HEK293 (cell line): ENCODE results near the gene CDH22.

Experiments
- CTCF ChIA-PET: fragments of 350-600 bp; formaldehyde crosslinking; extraction: SDS; loops from one replicate; lab custom pipeline; 2021; ENCODE audit warnings: antibody characterized with exemption; lab: Yijun Ruan, JAX
- POLR2A ChIA-PET: fragments of 300-600 bp; formaldehyde crosslinking; extraction: SDS; loops from one replicate; lab custom pipeline; 2020; ENCODE audit warnings: antibody characterized with exemption, inconsistent platforms; lab: Yijun Ruan, JAX
- H3K27ac ChIP-seq: fragments of 200-500 bp; sonication (Bioruptor generic); 2 replicates; pipeline ENCODE4 v1.5.1; 2014; ENCODE audit warnings: low read depth, low read length, control low read depth, inconsistent platforms; ENCODE audit errors: extremely low read depth
- H3K36me3 ChIP-seq, 2 experiments: fragments of 200-500 bp in 1 of 2; sonication (Bioruptor generic) in 1 of 2; 1 replicate in 1 of 2; 2 replicates in 1 of 2; pipeline ENCODE4 v1.5.1; 2014 to 2017; ENCODE audit warnings: inconsistent platforms in 2 of 2, low read length in 2 of 2; ENCODE audit not compliant: control insufficient read depth in 2 of 2, insufficient read depth in 1 of 2
- H3K4me1 ChIP-seq: fragments of 200-500 bp; sonication (Bioruptor generic); 2 replicates; pipeline ENCODE4 v1.5.1; 2014; ENCODE audit warnings: mild to moderate bottlenecking, low read length, inconsistent platforms; ENCODE audit not compliant: control insufficient read depth, insufficient read depth
- H3K4me3 ChIP-seq: 2 replicates; pipeline ENCODE4 v1.5.1; 2011; ENCODE audit warnings: low read depth, mild to moderate bottlenecking, control low read depth, low read length, moderate library complexity
- H3K9me3 ChIP-seq: fragments of 200-500 bp; sonication (Bioruptor generic); 2 replicates; pipeline ENCODE4 v1.5.1; 2014; ENCODE audit warnings: low read depth, low read length, inconsistent platforms; ENCODE audit not compliant: control insufficient read depth, insufficient read depth
- BCL11A ChIP-seq: fragments of 450-650 bp; formaldehyde crosslinking; IDR thresholded peaks from 2 replicates; pipeline ENCODE4 v1.5.1; 2016; ENCODE audit warnings: low read depth, missing biosample characterization, missing genetic modification characterization
- HOXD13 ChIP-seq: sonication (generic); formaldehyde crosslinking; IDR thresholded peaks from 2 replicates; pipeline ENCODE4 v1.8.0; 2022; ENCODE audit warnings: missing genetic modification reagents, borderline replicate concordance
- KLF10 ChIP-seq: fragments of 450-650 bp; IDR thresholded peaks from 2 replicates; pipeline ENCODE4 v1.5.1; 2018; ENCODE audit warnings: missing biosample characterization, mild to moderate bottlenecking, missing genetic modification characterization
- KLF8 ChIP-seq: fragments of 450-650 bp; formaldehyde crosslinking; IDR thresholded peaks from 2 replicates; pipeline ENCODE4 v1.5.1; 2016; ENCODE audit warnings: missing biosample characterization, missing genetic modification characterization
- MEIS1 ChIP-seq: sonication (generic); formaldehyde crosslinking; IDR thresholded peaks from 2 replicates; pipeline ENCODE4 v1.8.1; 2022; ENCODE audit warnings: missing genetic modification reagents, mild to moderate bottlenecking, borderline replicate concordance
- PRDM1 ChIP-seq: fragments of 450-650 bp; formaldehyde crosslinking; IDR thresholded peaks from 2 replicates; pipeline ENCODE4; 2016; ENCODE audit warnings: missing biosample characterization, missing genetic modification characterization
- TRIM28 ChIP-seq: IDR thresholded peaks from 2 replicates; pipeline ENCODE4 v1.6.1; 2011; ENCODE audit warnings: low read length, control low read depth, borderline replicate concordance
- ZBTB7A ChIP-seq: fragments of 450-650 bp; formaldehyde crosslinking; IDR thresholded peaks from 2 replicates; pipeline ENCODE4 v1.5.1; 2016; ENCODE audit warnings: low read depth, missing biosample characterization, missing genetic modification characterization
- ZIC2 ChIP-seq: fragments of 450-650 bp; formaldehyde crosslinking; IDR thresholded peaks from 2 replicates; pipeline ENCODE4 v1.5.1; 2016; ENCODE audit warnings: missing biosample characterization, missing genetic modification characterization
- ZNF114 ChIP-seq: fragments of 450-650 bp; formaldehyde crosslinking; IDR thresholded peaks from 2 replicates; pipeline ENCODE4 v1.5.0; 2017; ENCODE audit warnings: missing biosample characterization, missing genetic modification characterization
- ZNF140 ChIP-seq: fragments of 450-650 bp; formaldehyde crosslinking; IDR thresholded peaks from 2 replicates; pipeline ENCODE4 v1.5.1; 2016; ENCODE audit warnings: missing biosample characterization, missing genetic modification characterization
- ZNF16 ChIP-seq: fragments of 450-650 bp; formaldehyde crosslinking; IDR thresholded peaks from 2 replicates; pipeline ENCODE4 v1.5.1; 2016; ENCODE audit warnings: low read depth, missing biosample characterization, missing genetic modification characterization
- ZNF2 ChIP-seq: fragments of 450-650 bp; formaldehyde crosslinking; IDR thresholded peaks from 2 replicates; pipeline ENCODE4 v1.5.1; 2016; ENCODE audit warnings: missing biosample characterization, missing genetic modification characterization
- ZNF23 ChIP-seq: fragments of 450-650 bp; formaldehyde crosslinking; IDR thresholded peaks from 2 replicates; pipeline ENCODE4 v1.5.1; 2016; ENCODE audit warnings: missing biosample characterization, missing genetic modification characterization, borderline replicate concordance
- ZNF423 ChIP-seq: fragments of 450-650 bp; formaldehyde crosslinking; IDR thresholded peaks from 2 replicates; pipeline ENCODE4 v1.5.1; 2016; ENCODE audit warnings: missing biosample characterization, missing genetic modification characterization
- ZNF629 ChIP-seq: fragments of 450-650 bp; formaldehyde crosslinking; IDR thresholded peaks from 2 replicates; pipeline ENCODE4 v1.5.1; 2017; ENCODE audit warnings: missing biosample characterization, missing genetic modification characterization
- ZNF791 ChIP-seq: fragments of 450-650 bp; formaldehyde crosslinking; IDR thresholded peaks from 2 replicates; pipeline ENCODE4 v1.5.1; 2016; ENCODE audit warnings: missing biosample characterization, missing genetic modification characterization
- TF ChIP-seq, protein P1 (sequence below): fragments of 450-650 bp; formaldehyde crosslinking; IDR thresholded peaks from 2 replicates; pipeline ENCODE4 v1.5.1; 2016; ENCODE audit warnings: missing biosample characterization, missing genetic modification characterization
- TF ChIP-seq, protein P2 (sequence below): fragments of 450-650 bp; formaldehyde crosslinking; IDR thresholded peaks from 2 replicates; pipeline ENCODE4 v1.5.1; 2016; ENCODE audit warnings: missing biosample characterization, missing genetic modification characterization
- TF ChIP-seq, protein P3 (sequence below): fragments of 450-650 bp; formaldehyde crosslinking; IDR thresholded peaks from 2 replicates; pipeline ENCODE4 v1.5.1; 2016; ENCODE audit warnings: missing biosample characterization, missing genetic modification characterization
- TF ChIP-seq, protein P4 (sequence below): fragments of 450-650 bp; IDR thresholded peaks from 2 replicates; pipeline ENCODE4 v1.5.1; 2018; ENCODE audit warnings: missing biosample characterization, missing genetic modification characterization
- TF ChIP-seq, protein P5 (sequence below): fragments of 450-650 bp; formaldehyde crosslinking; IDR thresholded peaks from 2 replicates; pipeline ENCODE4 v1.5.1; 2016; ENCODE audit warnings: missing biosample characterization, missing genetic modification characterization, low read depth

The CDH22 gene

DNA sequence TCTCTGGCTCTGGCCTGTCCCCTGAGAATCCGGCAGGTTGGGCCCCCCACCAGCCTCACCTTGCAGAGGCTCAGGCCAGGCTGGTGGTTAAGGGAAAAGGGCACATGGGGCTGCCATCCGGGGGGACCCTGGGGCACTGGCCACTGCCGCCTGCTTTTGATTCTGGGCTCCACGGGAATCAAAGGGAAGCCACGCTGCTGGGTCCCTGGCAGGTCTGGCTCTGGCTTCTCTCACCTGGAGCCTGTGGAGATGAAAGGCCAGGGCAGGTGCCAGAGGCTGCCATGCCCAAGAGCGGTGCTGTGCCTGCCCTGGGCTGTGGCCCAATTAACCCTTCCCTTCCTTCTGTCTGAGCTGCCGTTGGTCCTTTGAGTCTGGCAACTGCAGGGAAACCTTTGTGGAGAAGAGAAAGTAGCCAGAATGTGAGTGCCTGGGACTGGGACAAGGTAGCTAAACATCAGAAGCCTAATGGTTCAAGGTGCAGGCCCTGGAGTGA lies 9.4 kb upstream of the CDH22 start (continued):
- TF ChIP-seq ZNF16 (tag by site-specific recombination) (no peak), PRDM1 (no peak), TRIM28 (no peak)
- TF ChIP-seq, protein P1, sequence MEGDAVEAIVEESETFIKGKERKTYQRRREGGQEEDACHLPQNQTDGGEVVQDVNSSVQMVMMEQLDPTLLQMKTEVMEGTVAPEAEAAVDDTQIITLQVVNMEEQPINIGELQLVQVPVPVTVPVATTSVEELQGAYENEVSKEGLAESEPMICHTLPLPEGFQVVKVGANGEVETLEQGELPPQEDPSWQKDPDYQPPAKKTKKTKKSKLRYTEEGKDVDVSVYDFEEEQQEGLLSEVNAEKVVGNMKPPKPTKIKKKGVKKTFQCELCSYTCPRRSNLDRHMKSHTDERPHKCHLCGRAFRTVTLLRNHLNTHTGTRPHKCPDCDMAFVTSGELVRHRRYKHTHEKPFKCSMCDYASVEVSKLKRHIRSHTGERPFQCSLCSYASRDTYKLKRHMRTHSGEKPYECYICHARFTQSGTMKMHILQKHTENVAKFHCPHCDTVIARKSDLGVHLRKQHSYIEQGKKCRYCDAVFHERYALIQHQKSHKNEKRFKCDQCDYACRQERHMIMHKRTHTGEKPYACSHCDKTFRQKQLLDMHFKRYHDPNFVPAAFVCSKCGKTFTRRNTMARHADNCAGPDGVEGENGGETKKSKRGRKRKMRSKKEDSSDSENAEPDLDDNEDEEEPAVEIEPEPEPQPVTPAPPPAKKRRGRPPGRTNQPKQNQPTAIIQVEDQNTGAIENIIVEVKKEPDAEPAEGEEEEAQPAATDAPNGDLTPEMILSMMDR: no peak

DNA sequence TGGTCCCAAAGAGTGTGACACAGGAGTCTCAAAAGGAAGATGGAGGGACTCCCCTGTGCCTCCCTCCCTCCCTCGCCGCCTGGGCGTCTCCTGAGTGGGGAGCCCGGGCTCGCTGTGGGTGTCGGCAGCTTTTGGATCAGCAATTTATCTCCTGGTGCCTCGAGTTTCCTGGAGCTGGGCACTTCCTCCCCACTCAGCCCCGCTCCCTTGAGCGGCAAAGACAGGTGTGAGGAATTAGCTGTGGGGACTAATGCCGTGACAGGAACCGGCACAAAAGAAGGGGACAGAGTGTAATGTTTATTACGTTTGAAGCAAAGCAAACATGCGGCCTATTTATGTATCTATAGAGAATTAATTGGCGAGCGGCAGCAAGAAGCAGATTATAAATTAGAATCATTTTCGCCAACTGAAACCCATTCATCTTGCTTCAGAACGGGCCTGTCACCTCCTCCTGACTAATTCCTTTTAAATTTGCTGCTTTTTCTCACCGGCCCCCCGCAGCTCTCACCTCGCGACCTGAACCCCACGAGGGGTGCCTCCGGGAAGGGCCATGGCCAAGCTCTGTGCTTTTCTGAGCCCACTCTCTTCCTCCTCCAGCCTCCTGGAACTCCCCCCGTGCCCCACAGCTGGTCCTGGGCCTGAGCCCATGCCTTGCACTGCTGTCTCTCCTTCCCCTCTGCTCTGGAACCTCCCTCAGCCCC lies 8.8 kb upstream of the CDH22 start:
- H3K4me1 ChIP-seq: no peaks in the 10 kb centered on the region
- TF ChIP-seq, protein P2, sequence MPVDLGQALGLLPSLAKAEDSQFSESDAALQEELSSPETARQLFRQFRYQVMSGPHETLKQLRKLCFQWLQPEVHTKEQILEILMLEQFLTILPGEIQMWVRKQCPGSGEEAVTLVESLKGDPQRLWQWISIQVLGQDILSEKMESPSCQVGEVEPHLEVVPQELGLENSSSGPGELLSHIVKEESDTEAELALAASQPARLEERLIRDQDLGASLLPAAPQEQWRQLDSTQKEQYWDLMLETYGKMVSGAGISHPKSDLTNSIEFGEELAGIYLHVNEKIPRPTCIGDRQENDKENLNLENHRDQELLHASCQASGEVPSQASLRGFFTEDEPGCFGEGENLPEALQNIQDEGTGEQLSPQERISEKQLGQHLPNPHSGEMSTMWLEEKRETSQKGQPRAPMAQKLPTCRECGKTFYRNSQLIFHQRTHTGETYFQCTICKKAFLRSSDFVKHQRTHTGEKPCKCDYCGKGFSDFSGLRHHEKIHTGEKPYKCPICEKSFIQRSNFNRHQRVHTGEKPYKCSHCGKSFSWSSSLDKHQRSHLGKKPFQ (tag by site-specific recombination): no peak
- TF ChIP-seq ZBTB7A (tag by site-specific recombination) (no peak), ZNF629 (tag by site-specific recombination) (no peak), ZNF791 (tag by site-specific recombination) (no peak)
- no peak overlapping the region for H3K4me3 ChIP-seq
- no peak overlapping the region for H3K27ac ChIP-seq
- no peaks in the 10 kb centered on the region for H3K36me3 ChIP-seq
- ChIA-PET POLR2A (no interaction called here), CTCF (interaction anchor here (0.5 to 1.8 kb wide), 6 partner anchors 10 to 185 kb away, joined by 3 to 4 read pairs (median 4); no protein-coding TSS in a partner anchor)
- H3K9me3 ChIP-seq: no peaks in the 10 kb centered on the region

DNA sequence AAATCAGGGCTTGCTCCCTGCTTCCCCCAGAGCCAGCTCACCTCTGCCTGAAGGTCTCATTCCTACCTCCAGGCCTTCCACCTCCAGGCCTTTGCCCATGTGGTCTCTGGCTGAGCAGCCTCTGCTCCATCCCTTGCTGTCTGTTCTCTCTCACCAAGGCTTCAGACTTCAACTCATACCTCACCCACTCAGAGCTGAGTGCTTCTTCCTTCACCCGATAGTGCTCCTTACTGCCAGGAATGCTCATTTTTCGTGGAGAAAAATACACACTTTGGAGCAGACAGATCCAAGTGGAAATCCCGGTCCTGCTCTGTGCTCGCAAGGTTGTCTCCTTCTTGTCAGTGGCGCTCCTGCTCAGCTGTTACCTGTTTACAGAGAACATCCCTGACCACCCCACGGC lies 7.0 kb upstream of the CDH22 start:
- no peak overlapping the region for H3K27ac ChIP-seq
- ChIA-PET POLR2A (no interaction called here), CTCF (interaction anchor here (1.7 kb wide), 1 partner anchor 8 kb away, joined by 4 read pairs; no protein-coding TSS in a partner anchor)
- H3K4me1 ChIP-seq: no peaks in the 10 kb centered on the region
- no peaks in the 10 kb centered on the region for H3K9me3 ChIP-seq
- H3K36me3 ChIP-seq: no peaks in the 10 kb centered on the region
- H3K4me3 ChIP-seq: no peak overlapping the region
- TF ChIP-seq ZNF2 (tag by site-specific recombination) (no peak), ZNF423 (tag by site-specific recombination) (no peak), MEIS1 (CRISPR knock-in tag) (no peak), ZNF140 (tag by site-specific recombination) (no peak), HOXD13 (no peak), ZNF23 (tag by site-specific recombination) (no peak), BCL11A (tag by site-specific recombination) (no peak), KLF8 (tag by site-specific recombination) (no peak), KLF10 (tag by site-specific recombination) (no peak), ZNF114 (tag by site-specific recombination) (no peak), ZIC2 (tag by site-specific recombination) (no peak), TRIM28 (no peak)
- TF ChIP-seq, protein P3, sequence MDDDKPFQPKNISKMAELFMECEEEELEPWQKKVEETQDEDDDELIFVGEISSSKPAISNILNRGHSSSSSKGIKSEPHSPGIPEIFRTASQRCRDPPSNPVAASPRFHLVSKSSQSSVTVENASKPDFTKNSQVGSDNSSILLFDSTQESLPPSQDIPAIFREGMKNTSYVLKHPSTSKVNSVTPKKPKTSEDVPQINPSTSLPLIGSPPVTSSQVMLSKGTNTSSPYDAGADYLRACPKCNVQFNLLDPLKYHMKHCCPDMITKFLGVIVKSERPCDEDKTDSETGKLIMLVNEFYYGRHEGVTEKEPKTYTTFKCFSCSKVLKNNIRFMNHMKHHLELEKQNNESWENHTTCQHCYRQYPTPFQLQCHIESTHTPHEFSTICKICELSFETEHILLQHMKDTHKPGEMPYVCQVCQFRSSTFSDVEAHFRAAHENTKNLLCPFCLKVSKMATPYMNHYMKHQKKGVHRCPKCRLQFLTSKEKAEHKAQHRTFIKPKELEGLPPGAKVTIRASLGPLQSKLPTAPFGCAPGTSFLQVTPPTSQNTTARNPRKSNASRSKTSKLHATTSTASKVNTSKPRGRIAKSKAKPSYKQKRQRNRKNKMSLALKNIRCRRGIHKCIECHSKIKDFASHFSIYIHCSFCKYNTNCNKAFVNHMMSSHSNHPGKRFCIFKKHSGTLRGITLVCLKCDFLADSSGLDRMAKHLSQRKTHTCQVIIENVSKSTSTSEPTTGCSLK (tag by site-specific recombination): no peak
- TF ChIP-seq, protein P4, sequence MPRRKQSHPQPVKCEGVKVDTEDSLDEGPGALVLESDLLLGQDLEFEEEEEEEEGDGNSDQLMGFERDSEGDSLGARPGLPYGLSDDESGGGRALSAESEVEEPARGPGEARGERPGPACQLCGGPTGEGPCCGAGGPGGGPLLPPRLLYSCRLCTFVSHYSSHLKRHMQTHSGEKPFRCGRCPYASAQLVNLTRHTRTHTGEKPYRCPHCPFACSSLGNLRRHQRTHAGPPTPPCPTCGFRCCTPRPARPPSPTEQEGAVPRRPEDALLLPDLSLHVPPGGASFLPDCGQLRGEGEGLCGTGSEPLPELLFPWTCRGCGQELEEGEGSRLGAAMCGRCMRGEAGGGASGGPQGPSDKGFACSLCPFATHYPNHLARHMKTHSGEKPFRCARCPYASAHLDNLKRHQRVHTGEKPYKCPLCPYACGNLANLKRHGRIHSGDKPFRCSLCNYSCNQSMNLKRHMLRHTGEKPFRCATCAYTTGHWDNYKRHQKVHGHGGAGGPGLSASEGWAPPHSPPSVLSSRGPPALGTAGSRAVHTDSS (tag by site-specific recombination): no peak
- TF ChIP-seq, protein P5, sequence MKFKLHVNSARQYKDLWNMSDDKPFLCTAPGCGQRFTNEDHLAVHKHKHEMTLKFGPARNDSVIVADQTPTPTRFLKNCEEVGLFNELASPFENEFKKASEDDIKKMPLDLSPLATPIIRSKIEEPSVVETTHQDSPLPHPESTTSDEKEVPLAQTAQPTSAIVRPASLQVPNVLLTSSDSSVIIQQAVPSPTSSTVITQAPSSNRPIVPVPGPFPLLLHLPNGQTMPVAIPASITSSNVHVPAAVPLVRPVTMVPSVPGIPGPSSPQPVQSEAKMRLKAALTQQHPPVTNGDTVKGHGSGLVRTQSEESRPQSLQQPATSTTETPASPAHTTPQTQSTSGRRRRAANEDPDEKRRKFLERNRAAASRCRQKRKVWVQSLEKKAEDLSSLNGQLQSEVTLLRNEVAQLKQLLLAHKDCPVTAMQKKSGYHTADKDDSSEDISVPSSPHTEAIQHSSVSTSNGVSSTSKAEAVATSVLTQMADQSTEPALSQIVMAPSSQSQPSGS: no peak
